PFSK-1 (cell line): ENCODE results near the gene PRR22.

Experiments used
- POLR2AphosphoS5 ChIP-seq: IDR thresholded peaks from 2 replicates; pipeline ENCODE4 v1.6.1; 2012; ENCODE audit warnings: low read depth, mild to moderate bottlenecking, control low read depth, low read length, moderate library complexity
- TAF1 ChIP-seq: IDR thresholded peaks from 2 replicates; pipeline ENCODE4 v1.6.1; 2012; ENCODE audit warnings: low read length, control low read depth, borderline replicate concordance; ENCODE audit not compliant: insufficient read depth
- TF ChIP-seq, protein P1 (sequence below), 2 experiments: IDR thresholded peaks; 2 replicates each; pipeline versions ENCODE4 v1.6.1 to v1.8.0; 2011 to 2012; ENCODE audit warnings: low read depth in 2 of 2, low read length in 2 of 2, control low read depth in 1 of 2, inconsistent platforms in 1 of 2, mild to moderate bottlenecking in 1 of 2, moderate library complexity in 1 of 2; ENCODE audit not compliant: insufficient read depth in 1 of 2

DNA sequence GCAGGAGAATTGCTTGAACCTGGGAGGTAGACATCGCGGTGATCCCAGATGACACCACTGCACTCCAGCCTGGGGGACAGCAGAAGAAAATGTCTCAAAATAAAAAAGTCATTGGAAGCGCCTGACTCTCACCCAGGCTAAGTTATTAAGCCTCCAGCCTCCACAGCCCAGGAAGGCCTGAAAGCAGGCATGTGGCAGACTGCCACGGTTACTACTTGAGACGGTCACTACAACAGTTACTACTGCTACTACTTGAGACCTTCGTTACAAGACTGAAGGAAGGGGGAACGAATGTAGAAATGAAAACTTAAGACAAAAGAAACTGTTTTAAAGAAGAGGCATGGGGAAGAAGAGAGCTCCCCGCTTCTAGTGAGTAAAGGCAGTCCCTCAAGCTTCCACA, 9.6 kb downstream of the PRR22 start:
- TF ChIP-seq, protein P1, sequence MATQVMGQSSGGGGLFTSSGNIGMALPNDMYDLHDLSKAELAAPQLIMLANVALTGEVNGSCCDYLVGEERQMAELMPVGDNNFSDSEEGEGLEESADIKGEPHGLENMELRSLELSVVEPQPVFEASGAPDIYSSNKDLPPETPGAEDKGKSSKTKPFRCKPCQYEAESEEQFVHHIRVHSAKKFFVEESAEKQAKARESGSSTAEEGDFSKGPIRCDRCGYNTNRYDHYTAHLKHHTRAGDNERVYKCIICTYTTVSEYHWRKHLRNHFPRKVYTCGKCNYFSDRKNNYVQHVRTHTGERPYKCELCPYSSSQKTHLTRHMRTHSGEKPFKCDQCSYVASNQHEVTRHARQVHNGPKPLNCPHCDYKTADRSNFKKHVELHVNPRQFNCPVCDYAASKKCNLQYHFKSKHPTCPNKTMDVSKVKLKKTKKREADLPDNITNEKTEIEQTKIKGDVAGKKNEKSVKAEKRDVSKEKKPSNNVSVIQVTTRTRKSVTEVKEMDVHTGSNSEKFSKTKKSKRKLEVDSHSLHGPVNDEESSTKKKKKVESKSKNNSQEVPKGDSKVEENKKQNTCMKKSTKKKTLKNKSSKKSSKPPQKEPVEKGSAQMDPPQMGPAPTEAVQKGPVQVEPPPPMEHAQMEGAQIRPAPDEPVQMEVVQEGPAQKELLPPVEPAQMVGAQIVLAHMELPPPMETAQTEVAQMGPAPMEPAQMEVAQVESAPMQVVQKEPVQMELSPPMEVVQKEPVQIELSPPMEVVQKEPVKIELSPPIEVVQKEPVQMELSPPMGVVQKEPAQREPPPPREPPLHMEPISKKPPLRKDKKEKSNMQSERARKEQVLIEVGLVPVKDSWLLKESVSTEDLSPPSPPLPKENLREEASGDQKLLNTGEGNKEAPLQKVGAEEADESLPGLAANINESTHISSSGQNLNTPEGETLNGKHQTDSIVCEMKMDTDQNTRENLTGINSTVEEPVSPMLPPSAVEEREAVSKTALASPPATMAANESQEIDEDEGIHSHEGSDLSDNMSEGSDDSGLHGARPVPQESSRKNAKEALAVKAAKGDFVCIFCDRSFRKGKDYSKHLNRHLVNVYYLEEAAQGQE (IDR thresholded peaks at IDR 0.05; ENCODE audit: insufficient read depth in 1 of 2, low read depth in 2 of 2, low read length in 2 of 2): no peak
- TF ChIP-seq POLR2AphosphoS5: no peak
- TF ChIP-seq TAF1: no peak
